ENCODE data around the gene TCF3.

The TCF3 gene

GRCh38 chr19:1648920-1649541 lies 3.4 kb downstream of the TCF3 start:
- no peaks in the 10 kb centered on the region for H3K27me3 ChIP-seq (ENCODE audit: insufficient read depth, low read length, poor library complexity, severe bottlenecking)
- H4K20me1 ChIP-seq (ENCODE audit: insufficient read depth, low read length, poor library complexity, severe bottlenecking) = peaks cover 68% of the 10 kb centered on the region
- no peak overlapping the region for H3K9ac ChIP-seq (ENCODE audit: low read depth, low read length, poor library complexity, severe bottlenecking)
- no peak overlapping the region for H2AFZ ChIP-seq (ENCODE audit: low read length)
- H3K79me2 ChIP-seq (ENCODE audit: insufficient read depth, low read length) = peaks cover 78% of the 10 kb centered on the region
- no peak overlapping the region for H3K4me3 ChIP-seq (ENCODE audit: low read length, poor library complexity, severe bottlenecking)
- H3F3A ChIP-seq (ENCODE audit: low read depth) = no peaks in the 10 kb centered on the region
- peaks cover 16% of the 10 kb centered on the region for H3K4me1 ChIP-seq (ENCODE audit: insufficient read depth, low read length, poor library complexity, severe bottlenecking)
- no peaks in the 10 kb centered on the region for H3K9me3 ChIP-seq (ENCODE audit: insufficient read depth, low read depth, low read length)
- H3K4me2 ChIP-seq (ENCODE audit: low read depth, low read length, poor library complexity, severe bottlenecking) = peak overlapping the region; percentile 90
- no peaks in the 10 kb centered on the region for H3K9me2 ChIP-seq (replicated peaks; ENCODE audit: low read depth, low read length)
- no peak for TF ChIP-seq EZH2phosphoT487 (IDR thresholded peaks at IDR 0.05; ENCODE audit: borderline replicate concordance)
- no peak for TF ChIP-seq CTCF (conservative IDR thresholded peaks at IDR 0.05; ENCODE audit: low read length)
- peaks cover 41% of the 10 kb centered on the region; the same call in 1 of the 2 replicates for H3K36me3 ChIP-seq (ENCODE audit: insufficient read depth, low read length)

- H3K4me1 ChIP-seq (ENCODE audit: insufficient read depth, low read length, poor library complexity, severe bottlenecking) = peaks cover 16% of the 10 kb centered on the region
- no peaks in the 10 kb centered on the region for H3K9me3 ChIP-seq (ENCODE audit: insufficient read depth, low read depth, low read length)
- H2AFZ ChIP-seq (ENCODE audit: low read length) = no peak overlapping the region
- peaks cover 74% of the 10 kb centered on the region for H4K20me1 ChIP-seq (ENCODE audit: insufficient read depth, low read length, poor library complexity, severe bottlenecking)
- H3F3A ChIP-seq (ENCODE audit: low read depth) = no peaks in the 10 kb centered on the region
- peaks cover 84% of the 10 kb centered on the region for H3K79me2 ChIP-seq (ENCODE audit: insufficient read depth, low read length)
- peaks cover 41% of the 10 kb centered on the region; the same call in 1 of the 2 replicates for H3K36me3 ChIP-seq (ENCODE audit: insufficient read depth, low read length)
- H3K27me3 ChIP-seq (ENCODE audit: insufficient read depth, low read length, poor library complexity, severe bottlenecking) = no peaks in the 10 kb centered on the region
- no peak overlapping the region for H3K4me2 ChIP-seq (ENCODE audit: low read depth, low read length, poor library complexity, severe bottlenecking)
- H3K4me3 ChIP-seq (ENCODE audit: low read length, poor library complexity, severe bottlenecking) = no peak overlapping the region
- no peak overlapping the region for H3K9ac ChIP-seq (ENCODE audit: low read depth, low read length, poor library complexity, severe bottlenecking)
- TF ChIP-seq EZH2phosphoT487 (IDR thresholded peaks at IDR 0.05; ENCODE audit: borderline replicate concordance) (no peak), CTCF (conservative IDR thresholded peaks at IDR 0.05; ENCODE audit: low read length) (no peak)
- no peaks in the 10 kb centered on the region for H3K9me2 ChIP-seq (replicated peaks; ENCODE audit: low read depth, low read length)
Observed at GRCh38 chr19:1648459-1648849, 4.0 kb downstream of the TCF3 start.

- Histone ChIP-seq H3K36me3 (ENCODE audit: insufficient read depth, low read length) (peaks cover 47% of the 10 kb centered on the region; the same call in 1 of the 2 replicates), H3K9me2 (replicated peaks; ENCODE audit: low read depth, low read length) (no peaks in the 10 kb centered on the region), H2AFZ (ENCODE audit: low read length) (no peak overlapping the region), H3K79me2 (ENCODE audit: insufficient read depth, low read length) (peaks cover 90% of the 10 kb centered on the region), H4K20me1 (ENCODE audit: insufficient read depth, low read length, poor library complexity, severe bottlenecking) (peaks cover 80% of the 10 kb centered on the region), H3K4me2 (ENCODE audit: low read depth, low read length, poor library complexity, severe bottlenecking) (no peak overlapping the region), H3K4me3 (ENCODE audit: low read length, poor library complexity, severe bottlenecking) (no peak overlapping the region), H3K27me3 (ENCODE audit: insufficient read depth, low read length, poor library complexity, severe bottlenecking) (no peaks in the 10 kb centered on the region), H3F3A (ENCODE audit: low read depth) (no peaks in the 10 kb centered on the region), H3K9ac (ENCODE audit: low read depth, low read length, poor library complexity, severe bottlenecking) (no peak overlapping the region), H3K4me1 (ENCODE audit: insufficient read depth, low read length, poor library complexity, severe bottlenecking) (peaks cover 16% of the 10 kb centered on the region), H3K9me3 (ENCODE audit: insufficient read depth, low read depth, low read length) (no peaks in the 10 kb centered on the region)
- TF ChIP-seq CTCF (conservative IDR thresholded peaks at IDR 0.05; ENCODE audit: low read length) = no peak
- TF ChIP-seq EZH2phosphoT487 (IDR thresholded peaks at IDR 0.05; ENCODE audit: borderline replicate concordance) = no peak
Observed at GRCh38 chr19:1647501-1648458, 4.6 kb downstream of the TCF3 start.
